RWPE2 (cell line): ENCODE measurements around the gene PCDHA7.
"Not testable (repeated sequence)": the region's sequence is repeated elsewhere in the genome, so short reads cannot be mapped to it uniquely, and the experiment has no call there.

Experiments
- ATAC-seq: fragments of 200-7000 bp; cut with Tn5 transposase; 3 replicates; pipeline ENCODE4 v1.9.1; 2021; ENCODE audit warnings: low read depth
- DNase-seq: peaks from one replicate; pipeline ENCODE4 v3.0.0-alpha.2; 2020; ENCODE audit warnings: low spot score
- H3K27ac ChIP-seq: fragments of 450-650 bp; 2 replicates; pipeline ENCODE4 v1.5.1; 2017; ENCODE audit warnings: mild to moderate bottlenecking; ENCODE audit not compliant: poor library complexity, severe bottlenecking
- H3K27me3 ChIP-seq: fragments of 250-450 bp; sonication (Bioruptor Pico); 2 replicates; pipeline ENCODE4 v1.5.1; 2021; ENCODE audit warnings: mild to moderate bottlenecking, moderate library complexity; ENCODE audit not compliant: insufficient read depth, poor library complexity, severe bottlenecking
- H3K36me3 ChIP-seq: fragments of 250-450 bp; sonication (Bioruptor Pico); 2 replicates; pipeline ENCODE4 v1.5.1; 2020; ENCODE audit warnings: low read depth, mild to moderate bottlenecking, moderate library complexity
- H3K4me1 ChIP-seq: fragments of 250-450 bp; sonication (Bioruptor Pico); 2 replicates; pipeline ENCODE4 v1.5.1; 2021; ENCODE audit warnings: mild to moderate bottlenecking, moderate library complexity; ENCODE audit not compliant: insufficient read depth, poor library complexity, severe bottlenecking
- H3K4me3 ChIP-seq: fragments of 250-450 bp; sonication (Bioruptor Pico); 2 replicates; pipeline ENCODE4 v1.5.1; 2021; ENCODE audit warnings: mild to moderate bottlenecking, moderate library complexity; ENCODE audit not compliant: severe bottlenecking
- H3K9me3 ChIP-seq: fragments of 250-450 bp; sonication (Bioruptor Pico); 2 replicates; pipeline ENCODE4 v1.5.1; 2021; ENCODE audit warnings: mild to moderate bottlenecking, moderate library complexity; ENCODE audit not compliant: severe bottlenecking
- CTCF ChIP-seq: fragments of 450-650 bp; IDR thresholded peaks from one replicate; pipeline ENCODE4 v1.5.1; 2017; ENCODE audit warnings: mild to moderate bottlenecking, moderate library complexity; ENCODE audit not compliant: poor library complexity, severe bottlenecking

PCDHA7 gene

GRCh38 chr5:140801494-140801841 is 32.6 kb upstream of the PCDHA7 start:
- Histone ChIP-seq H3K36me3 (no peaks in the 10 kb centered on the region), H3K4me3 (no peak overlapping the region), H3K27ac (no peak overlapping the region), H3K9me3 (peaks cover 2% of the 10 kb centered on the region), H3K4me1 (no peaks in the 10 kb centered on the region), H3K27me3 (peaks cover 30% of the 10 kb centered on the region)
- no peak for ATAC-seq
- no peak for TF ChIP-seq CTCF
- no peak for DNase-seq

- H3K27ac ChIP-seq, H3K36me3 ChIP-seq, H3K4me3 ChIP-seq, DNase-seq, H3K4me1 ChIP-seq, H3K9me3 ChIP-seq, ATAC-seq: not testable (repeated sequence)
- H3K27me3 ChIP-seq: peaks cover 36% of the 10 kb centered on the region
Measured at GRCh38 chr5:140802381-140802780, 31.7 kb upstream of the PCDHA7 start.

GRCh38 chr5:140802781-140803271 is 31.2 kb upstream of the PCDHA7 start:
- Histone ChIP-seq H3K9me3 (peaks cover 3% of the 10 kb centered on the region), H3K36me3 (no peaks in the 10 kb centered on the region), H3K27ac (no peak overlapping the region), H3K4me1 (no peaks in the 10 kb centered on the region), H3K4me3 (no peak overlapping the region), H3K27me3 (peaks cover 36% of the 10 kb centered on the region)
- DNase-seq: peak; percentile 63
- ATAC-seq: no peak
- TF ChIP-seq CTCF: no peak

GRCh38 chr5:140806834-140807775 is 27.0 kb upstream of the PCDHA7 start, which contains the start of gene PCDHA4:
PCDHA4 (plus strand) TSS chr5:140807068.
- Histone ChIP-seq H3K4me3 (no peak within 1 kb of the TSS), H3K27me3 (peaks cover 15% of the 10 kb centered on the region), H3K4me1 (no peaks in the 10 kb centered on the region), H3K36me3 (no peaks in the 10 kb centered on the region), H3K9me3 (peaks cover 2% of the 10 kb centered on the region), H3K27ac (no peak within 1 kb of the TSS)
- DNase-seq (no peak), ATAC-seq (no peak)
- peak; percentile 30 for TF ChIP-seq CTCF

GRCh38 chr5:140808241-140808888 is 25.7 kb upstream of the PCDHA7 start:
- not testable (repeated sequence) for H3K4me3 ChIP-seq, H3K9me3 ChIP-seq, H3K4me1 ChIP-seq, ATAC-seq, H3K36me3 ChIP-seq, H3K27ac ChIP-seq, DNase-seq
- H3K27me3 ChIP-seq: peaks cover 15% of the 10 kb centered on the region
